Muscle layer of colon (tissue), 2 donors: ENCODE data around the gene TOR4A.

Experiments
- H3K27ac ChIP-seq: one replicate; pipeline ENCODE4 v1.7.0; 2013; ENCODE audit warnings: low read depth, mild to moderate bottlenecking, low read length, moderate library complexity
- H3K27me3 ChIP-seq, 2 donors: one replicate each; pipeline ENCODE4 v1.7.0; 2013; ENCODE audit warnings: low read length in 2 of 2, mild to moderate bottlenecking in 2 of 2; ENCODE audit not compliant: insufficient read depth in 2 of 2, control insufficient read depth in 1 of 2
- H3K36me3 ChIP-seq: one replicate; pipeline ENCODE4 v1.7.0; 2013; ENCODE audit warnings: mild to moderate bottlenecking, low read length; ENCODE audit not compliant: insufficient read depth
- H3K4me1 ChIP-seq: one replicate; pipeline ENCODE4 v1.7.0; 2013; ENCODE audit warnings: mild to moderate bottlenecking, low read length; ENCODE audit not compliant: insufficient read depth
- H3K4me3 ChIP-seq, 2 donors: one replicate each; pipeline ENCODE4 v1.7.0; 2013; ENCODE audit warnings: low read length in 2 of 2, low read depth in 1 of 2, mild to moderate bottlenecking in 1 of 2, moderate library complexity in 1 of 2
- H3K9ac ChIP-seq: one replicate; pipeline ENCODE4 v1.7.0; 2013; ENCODE audit warnings: low read length
- H3K9me3 ChIP-seq: one replicate; pipeline ENCODE4 v1.7.0; 2013; ENCODE audit warnings: mild to moderate bottlenecking, low read length
- donor health status: abdominal sarcoma.
- donor health status: Adenocarcinoma of cecum.

TOR4A gene

GRCh38 chr9:137270929-137271695 is 6.4 kb upstream of the TOR4A start:
- Histone ChIP-seq H3K27me3 (peaks cover 0 to 7% of the 10 kb centered on the region in 2 donors), H3K36me3 (peaks cover 38% of the 10 kb centered on the region), H3K4me1 (peaks cover 11% of the 10 kb centered on the region), H3K9me3 (no peaks in the 10 kb centered on the region), H3K4me3 (no peak overlapping the region), H3K27ac (no peak overlapping the region), H3K9ac (no peak overlapping the region)

- Histone ChIP-seq H3K36me3 (peaks cover 33% of the 10 kb centered on the region), H3K4me1 (peaks cover 15% of the 10 kb centered on the region), H3K4me3 (no peak overlapping the region), H3K27ac (no peak overlapping the region), H3K27me3 (peaks cover 0 to 13% of the 10 kb centered on the region in 2 donors), H3K9ac (no peak overlapping the region), H3K9me3 (no peaks in the 10 kb centered on the region)
Measured at GRCh38 chr9:137271696-137272076, 5.8 kb upstream of the TOR4A start.

- Histone ChIP-seq H3K36me3 (peaks cover 33% of the 10 kb centered on the region), H3K4me1 (peaks cover 15% of the 10 kb centered on the region), H3K4me3 (no peak overlapping the region), H3K9me3 (no peaks in the 10 kb centered on the region), H3K27me3 (peaks cover 0 to 21% of the 10 kb centered on the region in 2 donors), H3K27ac (no peak overlapping the region), H3K9ac (no peak overlapping the region)
Measured at GRCh38 chr9:137272241-137273094, 5.1 kb upstream of the TOR4A start.

GRCh38 chr9:137273095-137273490 is 4.4 kb upstream of the TOR4A start:
- Histone ChIP-seq H3K9ac (no peak overlapping the region), H3K9me3 (no peaks in the 10 kb centered on the region), H3K4me3 (no peak overlapping the region), H3K27ac (no peak overlapping the region), H3K4me1 (peaks cover 15% of the 10 kb centered on the region), H3K27me3 (peaks cover 0 to 27% of the 10 kb centered on the region in 2 donors), H3K36me3 (peaks cover 27% of the 10 kb centered on the region)

GRCh38 chr9:137273611-137274320 is 3.8 kb upstream of the TOR4A start:
- Histone ChIP-seq H3K36me3 (peaks cover 21% of the 10 kb centered on the region), H3K4me3 (no peak overlapping the region), H3K27me3 (peaks cover 0 to 31% of the 10 kb centered on the region in 2 donors), H3K4me1 (peaks cover 12% of the 10 kb centered on the region), H3K27ac (no peak overlapping the region), H3K9ac (no peak overlapping the region), H3K9me3 (no peaks in the 10 kb centered on the region)

GRCh38 chr9:137275203-137275587 is 2.3 kb upstream of the TOR4A start:
- H3K4me1 ChIP-seq: peaks cover 4% of the 10 kb centered on the region
- H3K36me3 ChIP-seq: peaks cover 10% of the 10 kb centered on the region
- no peak overlapping the region for H3K9ac ChIP-seq
- H3K27ac ChIP-seq: no peak overlapping the region
- no peak overlapping the region for H3K4me3 ChIP-seq
- no peaks in the 10 kb centered on the region for H3K9me3 ChIP-seq
- peaks cover 0 to 39% of the 10 kb centered on the region in 2 donors for H3K27me3 ChIP-seq

- Histone ChIP-seq H3K9me3 (no peaks in the 10 kb centered on the region), H3K36me3 (peaks cover 10% of the 10 kb centered on the region), H3K4me1 (peaks cover 4% of the 10 kb centered on the region), H3K9ac (no peak overlapping the region), H3K27me3 (peaks cover 0 to 46% of the 10 kb centered on the region in 2 donors), H3K4me3 (no peak overlapping the region), H3K27ac (no peak overlapping the region)
Measured at GRCh38 chr9:137275588-137276472, 1.7 kb upstream of the TOR4A start.

GRCh38 chr9:137276473-137277328 is 825 bp upstream of the TOR4A start:
- Histone ChIP-seq H3K4me3 (peak overlapping the region in 1 of 2 donors; percentile 38), H3K36me3 (peaks cover 10% of the 10 kb centered on the region), H3K9me3 (no peaks in the 10 kb centered on the region), H3K27me3 (peaks cover 0 to 54% of the 10 kb centered on the region in 2 donors), H3K4me1 (peaks cover 4% of the 10 kb centered on the region), H3K27ac (peak overlapping the region; percentile 49), H3K9ac (no peak overlapping the region)

GRCh38 chr9:137278061-137278701 is 655 bp downstream of the TOR4A start:
- peaks cover 0 to 57% of the 10 kb centered on the region in 2 donors for H3K27me3 ChIP-seq
- H3K9ac ChIP-seq: no peak overlapping the region
- peaks cover 4% of the 10 kb centered on the region for H3K4me1 ChIP-seq
- H3K36me3 ChIP-seq: no peaks in the 10 kb centered on the region
- no peaks in the 10 kb centered on the region for H3K9me3 ChIP-seq
- H3K4me3 ChIP-seq: peak overlapping the region; percentile 38
- H3K27ac ChIP-seq: peak overlapping the region; percentile 32
